Stimulated activated CD4-positive, alpha-beta T cell treated with anti-CD3 and anti-CD28 coated beads, Interleukin-1b, Interleukin-23, amount 100 ng/mL, for 1 hour (primary cell): ENCODE data around the gene UGT1A1.
A peak's percentile ranks its signal among the peaks of the same experiment; 100 is the strongest.
"Not testable (repeated sequence)": the region's sequence is repeated elsewhere in the genome, so short reads cannot be mapped to it uniquely, and the experiment has no call there.

Source experiments
- DNase-seq, 2 donors: peaks; one replicate each; pipeline ENCODE4 v3.0.0-alpha.2; 2020; ENCODE audit warnings: low read depth in 2 of 2

The UGT1A1 gene

DNA sequence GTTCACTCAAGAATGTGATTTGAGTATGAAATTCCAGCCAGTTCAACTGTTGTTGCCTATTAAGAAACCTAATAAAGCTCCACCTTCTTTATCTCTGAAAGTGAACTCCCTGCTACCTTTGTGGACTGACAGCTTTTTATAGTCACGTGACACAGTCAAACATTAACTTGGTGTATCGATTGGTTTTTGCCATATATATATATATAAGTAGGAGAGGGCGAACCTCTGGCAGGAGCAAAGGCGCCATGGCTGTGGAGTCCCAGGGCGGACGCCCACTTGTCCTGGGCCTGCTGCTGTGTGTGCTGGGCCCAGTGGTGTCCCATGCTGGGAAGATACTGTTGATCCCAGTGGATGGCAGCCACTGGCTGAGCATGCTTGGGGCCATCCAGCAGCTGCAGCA lies at the start of gene UGT1A1:
Gene UGT1A1 (plus strand): TSS at position 228 of the 400 bp plus-strand sequence. CDS start 18 bp downstream, at position 246.
- no peak for DNase-seq

GRCh38 chr2:233711312-233712008 lies 48.6 kb upstream of the UGT1A1 start:
- peak; percentile 30 to 45 for DNase-seq

DNA sequence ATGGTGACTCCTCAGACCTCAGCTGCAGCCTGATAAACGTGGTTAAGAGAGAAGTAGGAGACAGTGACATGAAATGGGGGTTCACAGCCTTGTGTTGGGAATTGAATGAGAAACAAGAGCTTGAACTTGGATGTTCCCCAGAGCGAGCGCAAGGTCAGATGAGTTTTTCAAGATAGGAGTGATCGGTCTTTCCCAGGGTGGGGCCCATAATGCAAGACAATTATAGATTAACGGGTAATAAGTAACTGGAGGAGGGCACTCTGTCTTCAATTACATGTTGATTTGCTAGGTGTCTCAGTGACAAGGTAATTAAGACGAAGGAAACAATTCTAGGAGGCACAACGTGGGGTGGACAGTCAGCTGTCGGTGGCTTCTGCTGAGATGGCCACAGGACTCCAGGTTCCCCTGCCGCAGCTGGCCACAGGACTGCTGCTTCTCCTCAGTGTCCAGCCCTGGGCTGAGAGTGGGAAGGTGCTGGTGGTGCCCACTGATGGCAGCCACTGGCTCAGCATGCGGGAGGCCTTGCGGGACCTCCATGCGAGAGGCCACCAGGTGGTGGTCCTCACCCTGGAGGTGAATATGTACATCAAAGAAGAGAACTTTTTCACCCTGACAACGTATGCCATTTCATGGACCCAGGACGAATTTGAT lies 47.3 kb upstream of the UGT1A1 start, which contains the start of gene UGT1A5:
Gene UGT1A5 (plus strand): TSS at position 297 of the 651 bp plus-strand sequence. CDS start 85 bp downstream, at position 382.
- no peak for DNase-seq

- DNase-seq = no peak
Measured at GRCh38 chr2:233713262-233713615, 46.8 kb upstream of the UGT1A1 start.

GRCh38 chr2:233714121-233714520 lies 45.9 kb upstream of the UGT1A1 start:
- DNase-seq = no peak

- no peak for DNase-seq
Measured at GRCh38 chr2:233718552-233718951, 41.5 kb upstream of the UGT1A1 start, which contains the start of gene UGT1A4. Gene UGT1A4 (plus strand): TSS chr2:233718736. CDS start chr2:233718821, 85 bp downstream.

GRCh38 chr2:233728723-233729301 lies 31.3 kb upstream of the UGT1A1 start, which contains the start of gene UGT1A3:
Gene UGT1A3 (plus strand): TSS chr2:233729042. CDS start chr2:233729127, 85 bp downstream.
- DNase-seq = no peak

DNA sequence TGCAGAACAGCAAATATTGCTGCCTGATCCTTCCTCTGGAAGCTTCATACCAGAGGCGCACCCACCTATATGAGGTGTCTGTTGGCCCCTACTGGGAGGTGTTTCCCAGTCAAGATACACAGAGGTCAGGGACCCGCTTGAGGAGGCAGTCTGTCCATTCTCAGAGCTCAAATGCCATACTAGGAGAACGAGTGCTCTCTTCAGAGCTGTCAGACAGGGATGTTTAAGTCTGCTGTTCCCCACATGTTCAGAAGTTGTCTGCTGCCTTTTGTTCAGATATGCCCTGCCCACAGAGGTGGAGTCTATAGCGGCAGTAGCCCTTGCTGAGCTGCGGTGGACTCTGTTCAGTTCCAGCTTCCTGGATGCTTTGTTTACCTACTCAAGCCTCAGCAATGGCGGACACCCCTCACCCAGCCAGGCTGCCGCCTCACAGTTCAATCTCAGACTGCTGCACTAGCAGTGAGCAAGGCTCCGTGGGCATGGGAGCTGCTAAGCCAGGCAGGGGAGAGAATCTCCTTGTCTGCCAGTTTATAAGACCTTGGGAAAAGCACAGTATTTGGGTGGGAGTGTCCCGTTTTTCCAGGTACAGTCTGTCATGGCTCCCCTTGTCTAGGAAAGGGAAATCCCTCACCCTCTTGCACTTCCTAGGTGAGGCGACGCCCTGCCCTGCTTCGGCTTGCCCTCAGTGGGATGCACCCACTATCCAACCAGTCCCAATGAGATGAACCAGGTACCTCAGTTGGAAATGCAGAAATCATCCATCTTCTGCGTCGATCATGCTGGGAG lies 23.0 kb upstream of the UGT1A1 start:
- DNase-seq = not testable (repeated sequence)

- DNase-seq = no peak
Measured at GRCh38 chr2:233740870-233741269, 19.2 kb upstream of the UGT1A1 start.

GRCh38 chr2:233743464-233744259 lies 16.4 kb upstream of the UGT1A1 start:
- DNase-seq = no peak

- no peak for DNase-seq
Measured at GRCh38 chr2:233745073-233745755, 14.9 kb upstream of the UGT1A1 start.

GRCh38 chr2:233745838-233746237 lies 14.2 kb upstream of the UGT1A1 start:
- DNase-seq = not testable (repeated sequence)

GRCh38 chr2:233746475-233747282 lies 13.4 kb upstream of the UGT1A1 start:
- DNase-seq = no peak

DNA sequence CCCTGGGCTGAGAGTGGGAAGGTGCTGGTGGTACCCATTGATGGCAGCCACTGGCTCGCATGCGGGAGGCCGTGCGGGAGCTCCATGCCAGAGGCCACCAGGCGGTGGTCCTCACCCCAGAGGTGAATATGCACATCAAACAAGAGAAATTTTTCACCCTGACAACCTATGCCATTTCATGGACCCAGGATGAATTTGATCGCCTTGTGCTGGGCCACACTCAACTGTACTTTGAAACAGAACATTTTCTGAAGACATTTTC lies 12.9 kb upstream of the UGT1A1 start:
- DNase-seq = no peak

DNA sequence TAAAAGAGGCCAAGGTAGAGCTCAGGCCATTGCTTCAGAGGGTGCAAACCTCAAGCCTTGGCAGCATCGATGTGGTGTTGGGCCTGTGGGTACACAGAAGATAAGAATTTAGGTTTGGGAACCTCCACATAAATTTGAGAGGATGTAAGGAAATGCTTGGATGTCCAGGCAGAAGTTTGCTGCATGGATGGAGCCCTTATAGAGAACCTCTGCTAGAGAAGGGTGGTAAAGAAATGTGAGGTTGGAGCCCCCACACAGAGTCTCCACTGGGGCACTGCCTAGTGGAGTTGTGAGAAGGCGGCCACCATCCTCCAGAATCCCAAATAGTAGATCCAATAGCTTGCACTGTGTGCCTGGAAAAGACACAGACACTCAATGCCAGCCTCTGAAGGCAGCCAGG lies 9.4 kb upstream of the UGT1A1 start:
- not testable (repeated sequence) for DNase-seq

DNA sequence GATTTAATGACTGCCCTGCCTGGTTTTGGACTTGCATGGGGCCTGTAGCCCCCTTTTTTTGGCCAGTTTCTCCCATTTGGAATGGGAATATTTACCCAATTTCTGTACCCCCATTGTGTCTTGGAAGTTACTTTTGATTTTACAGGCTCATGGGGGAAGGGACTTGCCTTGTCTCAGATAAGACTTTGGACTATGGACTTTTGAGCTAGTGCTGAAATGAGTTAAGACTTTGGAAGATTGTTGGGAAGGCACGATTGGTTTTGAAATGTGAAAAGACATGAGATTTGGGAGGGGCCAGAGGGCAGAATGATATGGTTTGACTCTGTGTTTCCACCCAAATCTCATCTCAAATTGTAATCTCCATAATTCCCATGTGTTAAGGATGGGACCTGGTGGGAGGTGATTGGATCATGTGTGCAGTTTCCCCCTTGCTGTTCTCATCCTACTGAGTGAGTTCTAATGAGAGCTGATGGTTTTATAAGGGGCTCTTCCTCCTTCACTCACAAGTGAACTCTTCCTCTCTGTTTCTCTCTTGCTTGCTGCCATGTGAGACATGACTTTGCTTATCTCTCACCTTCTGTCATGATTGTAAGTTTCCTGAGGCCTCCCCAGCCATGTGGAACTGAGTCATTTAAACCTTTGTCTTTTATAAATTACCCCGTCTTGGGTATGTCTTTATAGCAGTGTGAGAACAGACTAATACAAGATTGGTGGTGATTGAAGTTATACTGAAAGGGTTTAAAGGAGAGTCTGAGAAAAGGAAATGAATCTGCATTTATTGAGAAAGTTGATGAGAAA lies 8.7 kb upstream of the UGT1A1 start:
- DNase-seq = not testable (repeated sequence)

DNA sequence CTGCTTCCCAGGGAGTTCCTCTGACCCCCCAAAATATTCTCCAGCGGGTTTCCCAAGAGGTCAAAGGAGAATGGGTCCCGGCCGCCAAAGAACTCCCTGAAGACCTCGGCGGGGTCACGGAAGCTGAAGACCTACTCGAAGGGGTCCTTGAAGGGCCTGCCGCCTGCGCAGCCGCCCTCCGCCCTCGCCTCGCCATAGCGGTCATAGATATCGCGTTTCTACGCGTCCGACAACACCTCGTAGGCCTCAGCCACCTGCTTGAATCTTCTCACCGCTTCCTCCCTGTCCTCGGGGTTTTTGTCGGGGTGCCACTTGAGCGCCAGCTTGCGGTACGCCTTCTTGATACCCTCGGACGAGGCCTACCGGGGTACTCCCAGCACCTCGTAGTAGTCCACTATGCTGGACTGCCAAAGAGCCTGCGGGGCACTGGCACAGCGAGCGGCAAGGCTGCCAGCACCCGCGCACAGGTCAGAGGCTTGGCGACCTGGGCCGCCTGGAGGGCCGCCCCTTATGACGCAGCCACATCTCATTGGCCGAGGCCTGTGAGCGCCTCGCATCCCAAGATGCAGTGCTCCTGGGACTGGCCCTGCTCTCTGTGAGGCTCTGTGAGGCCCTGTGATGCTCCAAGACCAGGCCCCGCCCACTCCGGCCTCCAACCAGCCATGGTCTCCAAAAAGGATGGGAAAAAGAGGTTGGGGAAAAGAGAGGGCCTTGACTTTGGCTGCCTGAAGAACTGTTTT lies 5.0 kb upstream of the UGT1A1 start:
- no peak for DNase-seq

DNA sequence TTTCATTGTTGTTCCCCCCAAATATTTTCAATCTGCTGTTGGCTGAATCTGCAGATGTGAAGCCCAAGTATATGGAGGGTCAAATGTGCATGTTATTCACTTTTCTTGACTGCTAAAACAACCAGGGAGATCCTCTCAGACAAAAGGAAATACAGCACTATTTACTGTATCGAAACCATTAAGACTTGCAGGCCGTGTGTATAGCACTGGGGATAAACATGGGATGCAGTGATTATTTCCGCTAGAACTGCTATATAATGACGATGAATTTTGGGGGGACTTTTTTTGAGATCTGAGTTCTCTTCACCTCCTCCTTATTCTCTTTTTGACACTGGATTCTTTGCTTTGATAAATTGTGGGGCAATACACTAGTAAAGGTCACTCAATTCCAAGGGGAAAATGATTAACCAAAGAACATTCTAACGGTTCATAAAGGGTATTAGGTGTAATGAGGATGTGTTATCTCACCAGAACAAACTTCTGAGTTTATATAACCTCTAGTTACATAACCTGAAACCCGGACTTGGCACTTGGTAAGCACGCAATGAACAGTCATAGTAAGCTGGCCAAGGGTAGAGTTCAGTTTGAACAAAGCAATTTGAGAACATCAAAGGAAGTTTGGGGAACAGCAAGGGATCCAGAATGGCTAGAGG lies 3.5 kb upstream of the UGT1A1 start:
- no peak for DNase-seq
